GM06990 (cell line): Measurements from ENCODE around the gene RNF149.
"Not testable (repeated sequence)": the region's sequence is repeated elsewhere in the genome, so short reads cannot be mapped to it uniquely, and the experiment has no call there.

Experiments used
- DNase-seq: peaks from one replicate; pipeline ENCODE4 v3.0.0-alpha.2; 2011; ENCODE audit not compliant: insufficient read length; ENCODE audit errors: extremely low read depth
- H3K27me3 ChIP-seq: replicated peaks from 2 replicates; pipeline ENCODE4 v1.6.0; 2011; ENCODE audit warnings: low read length; ENCODE audit not compliant: control insufficient read depth, insufficient read depth
- H3K36me3 ChIP-seq: 2 replicates; pipeline ENCODE4 v1.5.1; 2011; ENCODE audit warnings: low read length; ENCODE audit not compliant: control insufficient read depth, insufficient read depth
- H3K4me3 ChIP-seq: replicated peaks from 2 replicates; pipeline ENCODE4 v1.5.1; 2011; ENCODE audit warnings: low read depth, mild to moderate bottlenecking, control low read depth, low read length
- TF ChIP-seq, protein P1 (sequence below): IDR thresholded peaks from 2 replicates; pipeline ENCODE4 v1.5.1; 2011; ENCODE audit warnings: low read length, control low read depth, mild to moderate bottlenecking, inconsistent platforms; ENCODE audit not compliant: insufficient read depth, poor library complexity, severe bottlenecking

RNF149 gene

GRCh38 chr2:101354420-101355311 lies 46.2 kb upstream of the RNF149 start:
- no peak for DNase-seq
- TF ChIP-seq, protein P1, sequence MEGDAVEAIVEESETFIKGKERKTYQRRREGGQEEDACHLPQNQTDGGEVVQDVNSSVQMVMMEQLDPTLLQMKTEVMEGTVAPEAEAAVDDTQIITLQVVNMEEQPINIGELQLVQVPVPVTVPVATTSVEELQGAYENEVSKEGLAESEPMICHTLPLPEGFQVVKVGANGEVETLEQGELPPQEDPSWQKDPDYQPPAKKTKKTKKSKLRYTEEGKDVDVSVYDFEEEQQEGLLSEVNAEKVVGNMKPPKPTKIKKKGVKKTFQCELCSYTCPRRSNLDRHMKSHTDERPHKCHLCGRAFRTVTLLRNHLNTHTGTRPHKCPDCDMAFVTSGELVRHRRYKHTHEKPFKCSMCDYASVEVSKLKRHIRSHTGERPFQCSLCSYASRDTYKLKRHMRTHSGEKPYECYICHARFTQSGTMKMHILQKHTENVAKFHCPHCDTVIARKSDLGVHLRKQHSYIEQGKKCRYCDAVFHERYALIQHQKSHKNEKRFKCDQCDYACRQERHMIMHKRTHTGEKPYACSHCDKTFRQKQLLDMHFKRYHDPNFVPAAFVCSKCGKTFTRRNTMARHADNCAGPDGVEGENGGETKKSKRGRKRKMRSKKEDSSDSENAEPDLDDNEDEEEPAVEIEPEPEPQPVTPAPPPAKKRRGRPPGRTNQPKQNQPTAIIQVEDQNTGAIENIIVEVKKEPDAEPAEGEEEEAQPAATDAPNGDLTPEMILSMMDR: no peak
- no peaks in the 10 kb centered on the region for H3K36me3 ChIP-seq
- no peaks in the 10 kb centered on the region for H3K27me3 ChIP-seq
- H3K4me3 ChIP-seq: no peak overlapping the region

- H3K36me3 ChIP-seq, H3K4me3 ChIP-seq, DNase-seq, H3K27me3 ChIP-seq: not testable (repeated sequence)
These were observed 44.1 kb upstream of the RNF149 start for GRCh38 chr2:101352631-101353030.

GRCh38 chr2:101351207-101351606 lies 42.7 kb upstream of the RNF149 start:
- H3K4me3 ChIP-seq: no peak overlapping the region
- DNase-seq: no peak
- TF ChIP-seq, protein P1: no peak
- H3K36me3 ChIP-seq: no peaks in the 10 kb centered on the region
- H3K27me3 ChIP-seq: no peaks in the 10 kb centered on the region; the same call in 1 of the 2 replicates

DNA sequence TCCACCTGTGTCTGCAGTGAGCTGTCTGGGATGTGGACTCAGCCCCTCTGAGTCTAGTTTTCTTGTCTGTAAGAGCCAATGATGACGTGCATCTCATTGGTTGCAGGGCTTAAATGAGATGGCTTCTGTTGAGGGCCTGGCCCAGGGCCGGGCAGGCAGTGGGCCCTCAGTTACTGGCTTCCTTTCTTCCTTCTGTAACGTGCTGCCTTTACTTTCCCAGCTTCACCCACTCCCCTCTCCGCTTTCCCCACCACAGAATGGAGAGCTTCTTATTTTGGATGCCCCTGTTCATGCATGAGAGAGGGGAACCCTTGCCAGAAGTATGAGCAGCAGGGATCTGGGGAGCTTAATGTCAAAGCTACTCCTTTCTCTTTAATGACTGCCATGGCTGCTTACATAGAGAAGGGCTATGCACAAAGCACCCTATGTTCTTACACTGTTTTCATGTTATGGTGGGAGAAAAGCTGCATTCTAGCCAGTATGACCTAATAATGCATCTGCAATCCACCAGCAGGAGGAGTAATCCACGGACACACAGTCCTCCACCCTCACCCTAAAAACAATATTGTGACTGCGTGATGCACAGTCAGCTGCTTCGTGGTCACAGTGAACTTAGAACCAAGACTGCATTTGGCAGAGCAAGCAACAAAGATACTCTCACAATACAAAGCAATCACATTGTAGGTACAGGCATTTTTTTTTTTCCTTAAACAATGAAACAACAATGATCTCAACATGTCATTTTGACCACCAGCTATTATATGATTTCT lies 41.6 kb upstream of the RNF149 start:
- DNase-seq: no peak
- H3K4me3 ChIP-seq: no peak overlapping the region
- TF ChIP-seq, protein P1: no peak
- no peaks in the 10 kb centered on the region for H3K36me3 ChIP-seq
- H3K27me3 ChIP-seq: no peaks in the 10 kb centered on the region; the same call in 1 of the 2 replicates

DNA sequence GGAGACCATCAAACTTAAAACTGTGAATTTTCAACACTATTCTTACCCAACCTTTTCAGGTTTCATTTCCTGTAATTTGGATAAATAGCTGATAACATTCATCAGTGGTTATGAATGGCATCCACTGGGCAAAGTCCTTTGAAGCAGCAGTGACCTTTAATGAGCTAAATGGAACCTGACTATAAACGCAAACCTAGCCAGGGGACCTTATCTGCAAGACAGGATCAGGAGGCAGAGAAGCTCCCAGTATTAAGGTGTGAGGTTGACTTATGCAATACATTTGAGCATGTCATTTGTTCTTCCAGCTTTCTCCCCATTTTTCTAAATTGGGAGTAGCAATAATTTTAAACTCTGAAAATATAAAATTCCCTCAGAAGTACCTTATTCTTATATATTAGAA lies 40.4 kb upstream of the RNF149 start:
- Histone ChIP-seq H3K36me3 (no peaks in the 10 kb centered on the region), H3K4me3 (no peak overlapping the region), H3K27me3 (no peaks in the 10 kb centered on the region; the same call in 1 of the 2 replicates)
- no peak for DNase-seq
- TF ChIP-seq, protein P1: no peak

GRCh38 chr2:101346909-101347308 lies 38.4 kb upstream of the RNF149 start:
- TF ChIP-seq, protein P1: no peak
- Histone ChIP-seq H3K27me3 (no peaks in the 10 kb centered on the region; the same call in 1 of the 2 replicates), H3K4me3 (no peak overlapping the region), H3K36me3 (no peaks in the 10 kb centered on the region)
- no peak for DNase-seq
